NCI-H1694 (cell line): ENCODE measurements around the gene UGP2.
A peak's percentile ranks its signal among the peaks of the same experiment; 100 is the strongest.

Experiments used
- DNase-seq: peaks from one replicate; lab custom pipeline; 2025; lab: John Stamatoyannopoulos, UW

The UGP2 gene

GRCh38 chr2:63865159-63865799 lies 23.6 kb downstream of the UGP2 start:
- no peak for DNase-seq

DNA sequence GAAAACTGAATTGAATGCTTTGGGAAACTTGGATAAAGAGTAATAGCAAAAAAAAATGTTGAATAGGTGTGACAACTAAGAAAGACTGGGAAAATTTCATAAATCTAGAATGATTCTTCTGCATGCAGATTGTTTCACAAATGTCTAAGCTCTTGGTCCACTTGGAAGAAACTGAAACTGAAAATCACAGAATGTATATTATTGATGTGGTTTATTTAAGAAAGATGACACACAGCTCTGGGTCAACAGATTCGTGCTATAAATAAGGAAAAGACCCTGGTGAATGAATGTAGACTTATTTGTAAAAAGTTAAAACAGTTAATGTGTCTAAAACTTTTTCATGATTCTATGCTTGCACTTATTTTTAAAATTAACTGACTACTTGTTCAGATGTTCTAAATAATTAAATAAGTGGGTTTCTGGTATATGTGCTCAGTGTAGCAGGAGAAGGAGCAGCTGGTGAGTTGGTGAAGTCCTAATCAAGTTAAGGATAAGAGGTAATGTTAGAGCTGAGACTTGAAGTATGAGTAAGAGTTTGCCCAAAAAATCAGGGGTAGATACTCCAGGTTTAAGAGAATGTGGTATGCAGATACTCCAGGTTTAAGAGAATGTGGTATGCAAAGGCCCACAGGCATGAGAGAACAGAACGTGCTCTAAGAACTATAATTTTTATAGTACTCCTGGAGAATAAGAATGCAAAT lies 24.5 kb downstream of the UGP2 start:
- no peak for DNase-seq

- DNase-seq = no peak
These were observed 29.0 kb downstream of the UGP2 start for GRCh38 chr2:63870679-63871078.

- DNase-seq = no peak
These were observed 30.2 kb downstream of the UGP2 start for GRCh38 chr2:63871864-63872263.

GRCh38 chr2:63872571-63873328 lies 31.1 kb downstream of the UGP2 start:
- no peak for DNase-seq

- DNase-seq = no peak
These were observed 32.8 kb downstream of the UGP2 start for GRCh38 chr2:63874204-63875130.

DNA sequence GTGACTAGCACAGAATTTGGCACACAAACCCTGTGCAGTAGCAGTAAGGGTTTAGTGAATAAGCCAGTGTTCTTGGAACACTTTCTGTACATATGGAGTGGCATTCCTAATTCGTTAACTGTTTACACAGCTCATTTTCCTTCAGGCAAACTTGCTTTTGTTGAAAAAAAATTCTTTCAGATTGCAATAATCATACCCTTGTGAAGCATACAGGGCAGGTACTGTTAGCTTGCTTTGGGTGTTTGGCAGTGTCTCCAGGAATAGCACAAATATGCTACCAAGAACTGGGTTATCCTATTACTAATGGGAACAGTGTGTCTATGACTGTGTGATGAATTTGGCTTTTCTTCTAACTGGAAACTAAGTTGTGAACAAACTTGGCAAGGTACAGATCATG lies 33.4 kb downstream of the UGP2 start:
- DNase-seq = no peak

DNA sequence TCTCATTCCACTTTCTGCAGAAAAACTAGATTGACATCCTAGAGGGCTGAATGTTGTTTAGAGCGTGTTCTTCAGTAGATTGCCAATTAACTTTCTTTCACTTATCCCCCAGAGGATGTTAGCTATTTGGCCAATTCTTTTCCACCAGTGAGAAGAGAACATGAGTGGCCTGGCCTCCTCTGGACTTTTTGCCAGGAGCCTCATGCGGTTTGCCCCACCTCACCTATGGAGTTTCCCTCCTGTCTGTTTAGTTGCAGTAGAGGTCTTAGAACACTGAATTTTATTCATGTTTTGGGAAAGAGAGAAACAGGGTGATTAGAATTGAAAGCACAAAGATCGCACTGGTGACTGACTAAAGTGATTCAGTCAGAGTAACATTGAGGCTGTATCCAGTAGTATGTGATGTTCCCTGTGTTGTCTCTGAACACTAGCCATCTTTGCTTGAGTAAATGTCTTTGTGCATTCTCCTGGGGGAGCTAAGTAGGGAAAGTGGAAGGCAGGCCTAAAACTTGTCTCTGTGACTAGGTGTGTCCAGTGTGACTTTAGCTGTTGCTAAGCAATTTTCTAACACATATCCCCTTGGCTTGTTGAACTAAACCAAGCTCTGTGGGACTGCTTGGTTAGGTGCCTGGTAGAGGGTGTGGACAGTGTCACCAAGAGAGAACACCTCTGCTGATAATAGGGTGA lies 34.0 kb downstream of the UGP2 start:
- DNase-seq = no peak

DNA sequence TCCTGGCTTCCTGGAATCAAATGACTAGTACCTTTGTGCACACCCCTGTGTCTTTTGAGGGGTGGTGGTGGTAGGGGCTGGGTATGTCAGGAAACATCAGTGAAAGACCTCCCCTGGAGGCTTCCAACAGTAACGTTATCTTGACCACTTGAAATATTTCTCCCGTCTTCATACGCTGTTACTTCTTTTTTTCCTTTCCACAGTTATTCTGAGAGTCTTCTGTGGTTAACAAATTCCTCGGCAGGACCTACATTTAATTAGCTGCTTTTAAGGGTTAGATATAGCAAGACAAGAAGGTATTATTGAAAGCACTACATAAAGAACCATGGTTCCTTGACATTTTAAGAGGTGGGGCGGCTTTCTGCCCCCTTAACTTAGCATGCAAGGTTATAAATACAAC lies 34.6 kb downstream of the UGP2 start:
- DNase-seq = no peak

- no peak for DNase-seq
These were observed 36.8 kb downstream of the UGP2 start for GRCh38 chr2:63878486-63878885.

- no peak for DNase-seq
These were observed 38.3 kb downstream of the UGP2 start for GRCh38 chr2:63879876-63880433.

DNA sequence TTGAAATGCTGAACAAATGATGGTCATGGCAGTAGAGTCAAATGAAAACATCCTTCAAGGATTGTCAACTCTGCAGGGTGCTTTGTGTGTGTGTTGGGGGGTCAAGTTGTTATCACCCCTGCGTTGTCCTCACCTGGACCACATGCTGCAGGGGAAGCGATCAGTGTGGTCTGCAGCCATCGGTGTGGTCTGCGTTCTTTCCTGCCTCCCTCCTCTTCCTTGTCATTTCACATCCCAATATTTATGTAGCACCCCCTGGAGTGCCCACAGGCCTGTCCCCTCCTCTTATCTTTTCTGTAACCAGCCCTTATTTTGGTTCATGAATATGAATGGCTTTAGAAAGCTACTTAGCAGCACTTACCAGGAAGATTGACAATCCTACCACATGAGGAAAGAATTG lies 38.9 kb downstream of the UGP2 start:
- DNase-seq = no peak

GRCh38 chr2:63881205-63881604 lies 39.5 kb downstream of the UGP2 start:
- DNase-seq = no peak

- DNase-seq = no peak
These were observed 40.9 kb downstream of the UGP2 start for GRCh38 chr2:63882395-63883105.

- no peak for DNase-seq
These were observed 44.7 kb downstream of the UGP2 start for GRCh38 chr2:63886445-63886844.

- no peak for DNase-seq
These were observed 46.4 kb downstream of the UGP2 start for GRCh38 chr2:63888053-63888452.

GRCh38 chr2:63888490-63889402 lies 47.0 kb downstream of the UGP2 start:
- peak; percentile 44 for DNase-seq

DNA sequence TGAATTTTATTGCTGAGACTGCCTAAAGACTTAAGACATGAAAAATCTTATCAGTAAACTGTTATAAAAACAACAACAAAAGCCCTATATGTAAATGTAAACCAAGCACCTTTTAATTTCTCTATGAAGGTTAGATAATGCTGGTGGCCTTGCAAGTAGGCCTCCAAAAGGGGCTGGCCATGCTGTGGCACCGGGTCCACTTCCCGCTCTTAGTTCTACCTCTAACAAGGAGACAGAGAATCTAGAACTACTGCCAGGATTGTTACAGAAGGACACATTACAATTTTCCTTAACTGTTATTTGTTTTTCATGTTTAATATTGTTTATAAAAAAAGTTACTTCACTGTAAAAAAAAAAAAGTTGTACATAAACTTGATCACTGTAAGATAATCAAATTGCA lies 49.0 kb downstream of the UGP2 start:
- DNase-seq = no peak

DNA sequence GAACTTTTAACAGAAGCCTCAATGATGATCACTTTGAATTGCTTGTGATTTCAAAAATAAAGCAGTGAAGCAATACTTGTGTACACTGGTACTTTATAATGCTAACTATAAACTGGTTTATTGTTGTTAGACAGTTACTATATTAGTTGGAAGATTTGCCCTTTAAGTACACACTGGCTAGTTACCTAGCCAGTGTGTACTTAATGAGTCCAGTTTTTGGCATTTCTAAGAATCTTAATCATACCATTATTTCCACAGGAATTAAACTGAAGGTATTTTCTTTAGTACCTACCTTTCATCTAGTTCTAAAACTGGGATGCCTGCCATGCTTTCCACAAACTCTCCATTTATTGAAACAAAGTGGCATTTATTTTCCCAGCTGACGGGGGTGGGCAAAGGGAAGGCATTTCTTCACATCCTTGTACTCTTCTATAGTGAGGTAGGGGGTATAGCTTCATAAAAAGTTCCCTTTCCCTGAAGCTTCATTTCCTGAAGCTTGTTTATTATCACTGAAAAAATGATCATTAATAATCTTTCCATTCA lies 49.9 kb downstream of the UGP2 start:
- DNase-seq = no peak
